Measurements from ENCODE around the gene ADD1. TPM values are rescaled to one million over a fixed set of nuclear protein-coding genes. Genes with fewer than 3 reads are reported as not detected.

Gene ADD1
- total RNA-seq, 1 experiment from 2014 or later: 129 TPM

- no peak for DNase-seq (ENCODE audit: low read depth)
Observed at GRCh38 chr4:2834001-2834921, 9.4 kb upstream of the ADD1 start.

- DNase-seq (ENCODE audit: low read depth): no peak
Observed at GRCh38 chr4:2835978-2836377, 7.7 kb upstream of the ADD1 start.

- no peak for DNase-seq (ENCODE audit: low read depth)
Observed at GRCh38 chr4:2836391-2836859, 7.2 kb upstream of the ADD1 start.

- DNase-seq (ENCODE audit: low read depth): no peak
Observed at GRCh38 chr4:2837110-2837903, 6.3 kb upstream of the ADD1 start.

- DNase-seq (ENCODE audit: low read depth): no peak
Observed at GRCh38 chr4:2837904-2838496, 5.6 kb upstream of the ADD1 start.

- DNase-seq (ENCODE audit: low read depth): no peak
Observed at GRCh38 chr4:2839060-2839459, 4.6 kb upstream of the ADD1 start.

GRCh38 chr4:2842687-2843262 is 869 bp upstream of the ADD1 start:
- no peak for DNase-seq (ENCODE audit: low read depth)

- no peak for DNase-seq (ENCODE audit: low read depth)
Observed at GRCh38 chr4:2843941-2844584, 419 bp downstream of the ADD1 start.

- DNase-seq (ENCODE audit: low read depth): no peak
Observed at GRCh38 chr4:2846172-2846571, 2.5 kb downstream of the ADD1 start.

GRCh38 chr4:2847302-2847871 is 3.7 kb downstream of the ADD1 start:
- DNase-seq (ENCODE audit: low read depth): no peak

- DNase-seq (ENCODE audit: low read depth): peak; percentile 26
Observed at GRCh38 chr4:2848449-2848848, 4.8 kb downstream of the ADD1 start.

GRCh38 chr4:2849267-2850152 is 5.9 kb downstream of the ADD1 start:
- no peak for DNase-seq (ENCODE audit: low read depth)

GRCh38 chr4:2850966-2851798 is 7.5 kb downstream of the ADD1 start:
- DNase-seq (ENCODE audit: low read depth): no peak

- DNase-seq (ENCODE audit: low read depth): no peak
Observed at GRCh38 chr4:2852481-2852921, 8.9 kb downstream of the ADD1 start.

- DNase-seq (ENCODE audit: low read depth): no peak
Observed at GRCh38 chr4:2855584-2855983, 11.9 kb downstream of the ADD1 start.

GRCh38 chr4:2856266-2856665 is 12.6 kb downstream of the ADD1 start:
- DNase-seq (ENCODE audit: low read depth): no peak

- no peak for DNase-seq (ENCODE audit: low read depth)
Observed at GRCh38 chr4:2857349-2857927, 13.8 kb downstream of the ADD1 start.

Data from HT1080 (cell line).